ENCODE measurements around the gene BDKRB1. TPM values are rescaled to one million over a fixed set of nuclear protein-coding genes. Genes with fewer than 3 reads are reported as not detected.

The BDKRB1 gene
- total RNA-seq, 1 experiment from 2014 or later = not detected

- intact Hi-C loops (cut with micrococcal nuclease; ENCODE audit: unreplicated experiment) = no loop called here
- Histone ChIP-seq H3K9me3 (ENCODE audit: control insufficient read depth, insufficient read depth, low read depth, low read length) (no peaks in the 10 kb centered on the region), H3K4me3 (ENCODE audit: low read depth in 2 of 2, low read length in 2 of 2) (no peak overlapping the region), H3K4me1 (ENCODE audit: control insufficient read depth, insufficient read depth, low read length) (no peaks in the 10 kb centered on the region), H3K27me3 (ENCODE audit: control insufficient read depth, insufficient read depth, low read length) (no peaks in the 10 kb centered on the region), H3K27ac (ENCODE audit: low read length) (no peak overlapping the region), H3K36me3 (ENCODE audit: control insufficient read depth, insufficient read depth, low read length) (no peaks in the 10 kb centered on the region)
- ChIA-PET POLR2A (no interaction called here), CTCF (no interaction called here)
- in situ Hi-C loops (cut with HindIII; ENCODE audit: low pct_unique_long_range_greater_than_20kb, low sequenced_read_pairs) = no loop called here
- no TSS peak for BruUV-seq (replicated peaks)
- ATAC-seq = no peak
- no peak for DNase-seq (ENCODE audit: low read depth, low spot score)
- TF ChIP-seq REST (IDR thresholded peaks at IDR 0.05; ENCODE audit: insufficient read depth in 1 of 2, low read depth in 2 of 2, low read length in 1 of 2) (no peak), POLR2AphosphoS5 (IDR thresholded peaks at IDR 0.05; ENCODE audit: low read depth, low read length) (no peak), SIN3A (IDR thresholded peaks at IDR 0.05; ENCODE audit: borderline replicate concordance, insufficient read depth, low read depth, low read length) (no peak), TCF7L2 (IDR thresholded peaks at IDR 0.05; ENCODE audit: low read depth, low read length) (no peak), CTCF (IDR thresholded peaks at IDR 0.05) (no peak)
Measured at GRCh38 chr14:96239711-96240141, 16.3 kb upstream of the BDKRB1 start.

GRCh38 chr14:96240641-96241040 is 15.4 kb upstream of the BDKRB1 start:
- CTCF ChIA-PET = no interaction called here
- no peaks in the 10 kb centered on the region for H3K9me3 ChIP-seq (ENCODE audit: control insufficient read depth, insufficient read depth, low read depth, low read length)
- H3K4me3 ChIP-seq (ENCODE audit: low read depth in 2 of 2, low read length in 2 of 2) = no peak overlapping the region
- no peak for ATAC-seq
- POLR2A ChIA-PET = no interaction called here
- TF ChIP-seq CTCF (IDR thresholded peaks at IDR 0.05) (no peak), REST (IDR thresholded peaks at IDR 0.05; ENCODE audit: insufficient read depth in 1 of 2, low read depth in 2 of 2, low read length in 1 of 2) (no peak), TCF7L2 (IDR thresholded peaks at IDR 0.05; ENCODE audit: low read depth, low read length) (no peak), SIN3A (IDR thresholded peaks at IDR 0.05; ENCODE audit: borderline replicate concordance, insufficient read depth, low read depth, low read length) (no peak), POLR2AphosphoS5 (IDR thresholded peaks at IDR 0.05; ENCODE audit: low read depth, low read length) (no peak)
- in situ Hi-C loops (cut with HindIII; ENCODE audit: low pct_unique_long_range_greater_than_20kb, low sequenced_read_pairs) (no loop called here), intact Hi-C loops (cut with micrococcal nuclease; ENCODE audit: unreplicated experiment) (no loop called here)
- no peaks in the 10 kb centered on the region for H3K27me3 ChIP-seq (ENCODE audit: control insufficient read depth, insufficient read depth, low read length)
- no peaks in the 10 kb centered on the region for H3K4me1 ChIP-seq (ENCODE audit: control insufficient read depth, insufficient read depth, low read length)
- no TSS peak for BruUV-seq (replicated peaks)
- no peak overlapping the region for H3K27ac ChIP-seq (ENCODE audit: low read length)
- DNase-seq (ENCODE audit: low read depth, low spot score) = no peak
- H3K36me3 ChIP-seq (ENCODE audit: control insufficient read depth, insufficient read depth, low read length) = no peaks in the 10 kb centered on the region
